ENCODE measurements around the gene CUZD1.

DNA sequence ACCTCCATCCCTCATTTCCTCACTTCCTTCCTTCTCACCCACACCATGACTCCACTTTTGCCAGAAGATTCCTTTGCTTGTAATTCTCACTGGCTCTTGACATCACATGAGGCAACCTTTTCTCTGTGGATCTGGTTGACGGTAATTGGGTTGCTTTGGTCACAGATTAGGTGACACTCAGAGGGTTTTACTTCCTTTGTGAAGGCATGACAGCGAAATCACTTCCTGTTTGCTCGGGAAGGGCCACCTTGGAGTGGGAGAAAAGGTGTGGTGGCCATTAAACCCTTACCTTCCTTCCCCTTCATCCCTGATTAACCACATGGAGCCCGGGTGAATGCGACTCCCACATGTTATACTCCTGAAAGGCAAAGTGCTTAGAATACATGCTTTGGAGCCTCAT is 30.2 kb downstream of the CUZD1 start:
- no peak for TF ChIP-seq EZH2phosphoT487 (IDR thresholded peaks at IDR 0.05)
- TF ChIP-seq CTCF (IDR thresholded peaks at IDR 0.05) = no peak
